GM21367 (cell line): Measurements from ENCODE around the gene WDTC1.
A peak's percentile ranks its signal among the peaks of the same experiment; 100 is the strongest.
"Not testable (repeated sequence)": the region's sequence is repeated elsewhere in the genome, so short reads cannot be mapped to it uniquely, and the experiment has no call there.

Source experiments
- ATAC-seq: cut with Tn5 transposase; IDR thresholded peaks from one replicate; pipeline ENCODE4 v1.9.1; 2021; ENCODE audit not compliant: unreplicated experiment

WDTC1 gene, protein sequence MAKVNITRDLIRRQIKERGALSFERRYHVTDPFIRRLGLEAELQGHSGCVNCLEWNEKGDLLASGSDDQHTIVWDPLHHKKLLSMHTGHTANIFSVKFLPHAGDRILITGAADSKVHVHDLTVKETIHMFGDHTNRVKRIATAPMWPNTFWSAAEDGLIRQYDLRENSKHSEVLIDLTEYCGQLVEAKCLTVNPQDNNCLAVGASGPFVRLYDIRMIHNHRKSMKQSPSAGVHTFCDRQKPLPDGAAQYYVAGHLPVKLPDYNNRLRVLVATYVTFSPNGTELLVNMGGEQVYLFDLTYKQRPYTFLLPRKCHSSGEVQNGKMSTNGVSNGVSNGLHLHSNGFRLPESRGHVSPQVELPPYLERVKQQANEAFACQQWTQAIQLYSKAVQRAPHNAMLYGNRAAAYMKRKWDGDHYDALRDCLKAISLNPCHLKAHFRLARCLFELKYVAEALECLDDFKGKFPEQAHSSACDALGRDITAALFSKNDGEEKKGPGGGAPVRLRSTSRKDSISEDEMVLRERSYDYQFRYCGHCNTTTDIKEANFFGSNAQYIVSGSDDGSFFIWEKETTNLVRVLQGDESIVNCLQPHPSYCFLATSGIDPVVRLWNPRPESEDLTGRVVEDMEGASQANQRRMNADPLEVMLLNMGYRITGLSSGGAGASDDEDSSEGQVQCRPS

DNA sequence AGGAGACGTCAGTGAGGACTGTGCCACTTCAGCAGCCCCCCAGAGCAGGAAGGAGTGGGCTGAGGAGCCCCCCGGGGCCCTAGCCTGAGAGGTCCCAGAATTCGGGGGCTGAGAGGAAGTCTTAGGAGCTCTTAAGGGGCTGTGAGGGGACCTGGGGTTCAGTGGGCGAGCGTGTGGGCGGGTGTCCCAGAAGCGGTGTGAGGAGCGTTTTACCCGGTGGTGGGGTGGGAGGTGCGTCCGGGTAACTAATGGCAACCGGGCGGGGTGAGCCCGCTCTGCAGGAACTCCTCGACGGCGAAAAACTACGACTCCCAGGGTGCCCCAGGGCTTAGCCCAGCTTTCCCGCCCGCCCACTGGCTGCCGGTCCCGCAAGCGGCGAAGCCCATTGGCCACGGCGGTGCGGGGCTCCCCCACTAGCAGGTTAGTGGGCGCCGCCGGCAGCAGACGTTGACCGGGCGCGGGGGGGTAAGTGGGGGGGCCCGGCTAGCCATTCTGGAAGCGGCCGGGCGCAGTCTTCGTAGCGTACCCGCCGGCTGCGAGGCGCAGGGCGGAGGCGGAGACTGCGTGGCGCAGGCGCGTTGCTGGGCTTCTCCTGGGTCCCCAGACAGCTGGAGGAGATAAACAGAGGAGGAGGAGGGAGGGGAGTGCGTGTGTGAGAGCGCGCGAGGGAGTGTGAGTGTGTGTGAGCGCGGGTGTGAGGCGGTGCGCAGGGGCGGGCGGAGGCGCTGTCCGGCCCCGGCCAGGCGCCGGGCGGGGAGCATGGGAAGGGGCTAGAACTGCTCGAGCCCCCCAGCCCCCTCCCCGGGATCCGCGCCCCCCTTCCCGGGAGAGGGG lies at the start of gene WDTC1:
Gene WDTC1 (plus strand): TSS at position 584 of the 834 bp plus-strand sequence. CDS start 26,423 bp downstream, outside the sequence.
- ATAC-seq = peak; percentile 81

GRCh38 chr1:27184665-27185064 lies 49.8 kb upstream of the WDTC1 start:
- not testable (repeated sequence) for ATAC-seq

DNA sequence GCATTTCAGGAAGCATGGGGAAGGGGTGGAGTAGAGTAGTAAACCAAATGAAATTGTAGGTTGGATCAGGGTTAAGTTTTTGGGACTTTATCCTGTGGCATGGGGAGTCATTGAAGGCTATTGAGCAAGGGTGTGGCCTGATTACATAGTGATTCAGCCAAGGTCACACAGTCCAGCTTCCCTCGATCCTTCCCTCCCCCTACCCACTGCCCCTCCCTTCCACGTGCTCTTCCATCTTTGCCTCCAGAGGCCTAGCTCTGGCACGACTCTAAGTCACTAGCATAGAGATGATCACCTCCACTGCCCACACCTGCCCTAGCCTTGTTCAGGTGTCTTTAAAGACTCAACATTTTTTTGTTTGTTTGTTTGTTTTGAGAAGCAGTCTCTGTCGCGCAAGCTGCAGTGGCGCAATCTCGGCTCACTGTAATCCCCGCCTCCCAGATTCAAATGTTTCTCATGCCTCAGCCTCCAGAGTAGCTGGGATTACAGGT lies 42.3 kb upstream of the WDTC1 start:
- no peak for ATAC-seq

DNA sequence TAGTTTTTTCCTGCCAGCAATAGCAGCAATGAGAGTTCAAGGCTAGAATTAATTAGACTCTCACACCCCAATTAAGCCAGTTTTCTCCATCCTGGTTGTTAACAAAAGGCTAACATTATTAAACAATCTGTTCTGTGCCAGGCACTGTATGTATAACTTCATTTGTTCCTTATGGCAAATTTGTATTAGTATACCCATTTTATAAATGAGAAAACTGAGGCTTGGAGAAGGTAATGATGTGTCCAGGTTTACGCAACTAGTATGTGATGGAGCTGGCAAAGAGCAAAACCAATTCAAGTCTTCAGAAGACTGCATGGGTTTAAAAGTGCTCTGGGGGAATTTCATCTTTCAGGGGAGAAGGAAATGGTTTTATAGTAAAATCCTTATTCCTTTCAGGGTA lies 41.2 kb upstream of the WDTC1 start:
- no peak for ATAC-seq

GRCh38 chr1:27201295-27201694 lies 33.1 kb upstream of the WDTC1 start:
- ATAC-seq = no peak

- ATAC-seq = no peak
Observed at GRCh38 chr1:27203946-27204345, 30.5 kb upstream of the WDTC1 start.

GRCh38 chr1:27207238-27207637 lies 27.2 kb upstream of the WDTC1 start:
- not testable (repeated sequence) for ATAC-seq

DNA sequence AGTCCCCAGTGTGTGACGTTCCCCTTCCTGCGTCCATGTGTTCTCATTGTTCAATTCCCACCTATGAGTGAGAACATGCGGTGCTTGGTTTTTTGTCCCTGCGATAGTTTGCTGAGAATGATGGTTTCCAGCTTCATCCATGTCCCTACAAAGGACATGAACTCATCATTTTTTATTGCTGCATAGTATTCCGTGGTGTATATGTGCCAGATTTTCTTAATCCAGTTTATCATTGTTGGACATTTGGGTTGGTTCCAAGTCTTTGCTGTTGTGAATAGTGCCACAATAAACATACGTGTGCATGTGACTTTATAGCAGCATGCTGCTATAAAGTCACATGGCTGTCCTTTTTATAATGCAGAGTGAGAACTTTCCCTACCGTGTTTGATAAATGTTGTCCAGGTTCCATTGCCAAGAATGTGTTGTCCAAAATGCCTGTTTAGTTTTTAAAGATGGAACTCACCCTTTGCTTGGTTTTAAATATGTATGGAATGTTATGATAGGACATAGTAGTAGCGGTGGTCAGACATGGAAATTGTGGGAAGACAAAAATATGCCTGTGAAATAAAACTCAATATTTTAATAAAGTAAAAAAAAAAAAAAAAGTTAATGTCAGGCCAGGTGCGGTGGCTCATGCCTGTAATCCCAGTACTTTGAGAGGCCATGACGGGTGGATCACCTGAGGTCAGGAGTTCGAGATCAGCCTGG lies 26.1 kb upstream of the WDTC1 start:
- not testable (repeated sequence) for ATAC-seq

- ATAC-seq = no peak
Observed at GRCh38 chr1:27216466-27216865, 18.0 kb upstream of the WDTC1 start.

GRCh38 chr1:27217401-27217800 lies 17.0 kb upstream of the WDTC1 start:
- ATAC-seq = no peak

- ATAC-seq = no peak
Observed at GRCh38 chr1:27218736-27219135, 15.7 kb upstream of the WDTC1 start.

- no peak for ATAC-seq
Observed at GRCh38 chr1:27220096-27220495, 14.3 kb upstream of the WDTC1 start.

- ATAC-seq = not testable (repeated sequence)
Observed at GRCh38 chr1:27220702-27221497, 13.5 kb upstream of the WDTC1 start.

DNA sequence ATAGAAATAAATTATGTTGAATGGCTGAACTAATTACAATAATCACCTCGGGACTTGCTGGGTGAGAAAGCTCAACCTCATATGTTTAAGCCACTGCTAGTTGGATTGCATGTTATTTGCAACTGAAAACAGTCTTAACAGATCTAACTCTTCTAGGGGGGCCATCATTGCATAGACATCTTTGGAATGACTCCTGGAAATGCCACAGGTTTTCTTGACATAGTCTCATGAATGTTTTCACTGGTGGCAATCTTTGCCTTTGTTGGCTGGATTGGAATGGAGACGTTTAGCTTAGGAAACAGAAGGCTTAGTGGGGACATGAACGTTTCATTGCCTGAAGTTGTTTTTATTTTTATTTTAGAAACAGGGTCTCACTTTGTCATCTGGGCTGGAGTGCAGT lies 8.8 kb upstream of the WDTC1 start:
- ATAC-seq = no peak

GRCh38 chr1:27227765-27228164 lies 6.7 kb upstream of the WDTC1 start:
- no peak for ATAC-seq

- no peak for ATAC-seq
Observed at GRCh38 chr1:27233667-27234048, 774 bp upstream of the WDTC1 start.

GRCh38 chr1:27235827-27236226 lies 1.4 kb downstream of the WDTC1 start:
- ATAC-seq = no peak

- no peak for ATAC-seq
Observed at GRCh38 chr1:27237112-27237511, 2.7 kb downstream of the WDTC1 start.

DNA sequence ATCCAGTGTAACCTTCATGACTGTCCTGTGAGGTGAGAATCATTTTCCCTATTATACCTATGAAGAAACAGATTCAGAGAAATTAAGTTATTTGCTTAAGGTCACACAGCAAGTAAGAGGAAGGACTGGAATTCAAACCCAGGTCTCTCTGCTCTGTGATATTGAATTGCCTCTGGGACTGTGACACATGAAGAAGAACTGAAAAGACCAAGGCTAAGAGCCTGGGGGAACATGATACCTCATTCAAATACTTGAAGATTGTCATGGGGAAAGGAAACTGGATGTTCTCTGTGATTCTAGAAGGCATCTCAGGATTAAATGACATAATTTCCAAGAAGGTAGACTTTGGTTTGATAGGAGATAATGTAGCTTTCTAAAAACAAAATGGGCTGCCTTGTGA lies 3.6 kb downstream of the WDTC1 start:
- ATAC-seq = no peak

DNA sequence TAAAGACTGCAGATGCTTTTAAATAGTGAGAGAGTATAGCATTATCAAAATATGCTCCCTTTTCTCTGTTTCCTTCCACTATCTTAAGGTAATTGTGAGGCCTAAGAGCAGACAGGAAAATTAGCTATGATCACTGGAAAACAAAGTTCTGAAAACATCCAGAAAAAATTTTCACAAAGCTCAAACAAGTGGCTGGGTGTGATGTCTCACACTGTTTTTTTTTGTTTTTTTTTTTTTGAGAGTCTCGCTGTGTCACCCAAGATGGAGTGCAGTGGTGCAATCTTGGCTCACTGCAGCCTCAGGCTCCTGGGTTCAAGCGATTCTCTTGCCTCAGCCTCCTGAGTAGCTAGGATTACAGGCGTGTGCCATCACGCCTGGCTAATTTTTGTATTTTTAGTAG lies 7.2 kb downstream of the WDTC1 start:
- ATAC-seq = no peak
